Measurements from ENCODE around the gene BAD.
A peak's percentile ranks its signal among the peaks of the same experiment; 100 is the strongest.

BAD gene

DNA sequence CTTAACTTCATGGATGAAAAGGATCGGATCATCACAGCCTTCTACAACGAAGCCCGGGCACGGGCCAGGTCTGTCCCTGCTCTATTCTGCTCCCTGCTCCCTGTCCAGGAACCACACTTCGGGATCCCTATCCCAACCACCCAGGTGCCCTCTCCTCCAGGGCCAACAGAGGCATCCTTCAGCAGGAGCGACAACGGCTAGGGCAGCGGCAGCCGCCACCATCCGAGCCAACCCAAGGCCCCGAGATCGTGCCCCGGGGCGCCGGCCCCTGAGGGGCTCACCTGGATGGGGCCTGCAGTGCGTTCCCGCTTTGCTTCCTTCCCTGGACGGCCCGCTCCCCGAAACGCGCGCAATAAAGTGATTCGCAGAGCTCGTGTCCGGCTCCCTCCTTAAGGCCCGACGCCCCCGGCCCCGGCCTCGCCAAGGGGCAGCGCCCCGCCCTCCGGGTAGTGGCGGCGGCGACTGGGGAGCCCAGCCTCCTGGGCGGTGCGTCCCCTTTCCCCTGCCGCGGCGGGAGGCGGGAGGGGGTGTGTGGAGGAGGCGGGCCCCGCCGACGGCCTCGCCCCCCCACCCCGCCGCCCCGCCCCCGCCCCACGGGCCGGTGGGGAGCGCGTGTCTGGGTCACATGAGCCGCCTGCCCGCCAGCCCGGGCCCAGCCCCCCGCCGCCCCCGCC, 50.4 kb downstream of the BAD start, which contains the start of gene VEGFB:
VEGFB (plus strand) TSS at position 672 of the 674 bp plus-strand sequence. CDS start 250 bp downstream, outside the sequence.
- peaks cover 18% of the 10 kb centered on the region for H3K36me3 ChIP-seq (ENCODE audit: insufficient read depth, low read length)
- peak within 1 kb of the TSS; percentile 97 for H3K27ac ChIP-seq (ENCODE audit: low read depth, low read length)
- no peaks in the 10 kb centered on the region for H3K27me3 ChIP-seq (ENCODE audit: control insufficient read depth in 1 of 2, insufficient read depth in 2 of 2, low read length in 2 of 2)
- H3K4me3 ChIP-seq (ENCODE audit: low read depth in 1 of 2, low read length in 2 of 2) = peak within 1 kb of the TSS; percentile 71 to 73
- H3K9me3 ChIP-seq (ENCODE audit: low read length) = no peaks in the 10 kb centered on the region
- H3K9ac ChIP-seq (ENCODE audit: low read length) = peak within 1 kb of the TSS; percentile 76
- peaks cover 48% of the 10 kb centered on the region for H3K4me1 ChIP-seq (ENCODE audit: insufficient read depth, low read length)

DNA sequence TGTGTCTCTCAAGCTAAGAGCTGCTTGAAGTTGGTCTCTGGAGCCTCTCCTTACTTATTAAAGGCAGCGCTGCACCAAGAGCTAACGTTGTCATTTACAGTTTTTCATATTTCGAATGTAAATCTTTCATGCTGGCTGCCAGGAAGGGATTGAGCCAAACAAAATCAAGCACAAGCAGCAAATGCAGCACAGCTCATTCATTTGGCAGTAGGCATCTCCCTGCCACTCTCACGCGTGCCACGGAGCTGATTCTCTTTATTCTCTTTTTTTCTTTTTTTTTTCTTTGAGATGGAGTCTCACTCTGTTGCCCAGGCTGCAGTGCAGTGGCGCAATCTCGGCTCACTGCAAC, 51.5 kb downstream of the BAD start:
- no peak overlapping the region for H3K27ac ChIP-seq (ENCODE audit: low read depth, low read length)
- no peak overlapping the region for H3K9ac ChIP-seq (ENCODE audit: low read length)
- peaks cover 49% of the 10 kb centered on the region for H3K4me1 ChIP-seq (ENCODE audit: insufficient read depth, low read length)
- H3K4me3 ChIP-seq (ENCODE audit: low read depth in 1 of 2, low read length in 2 of 2) = no peak overlapping the region
- no peaks in the 10 kb centered on the region for H3K27me3 ChIP-seq (ENCODE audit: control insufficient read depth in 1 of 2, insufficient read depth in 2 of 2, low read length in 2 of 2)
- H3K36me3 ChIP-seq (ENCODE audit: insufficient read depth, low read length) = peaks cover 7% of the 10 kb centered on the region
- no peaks in the 10 kb centered on the region for H3K9me3 ChIP-seq (ENCODE audit: low read length)

DNA sequence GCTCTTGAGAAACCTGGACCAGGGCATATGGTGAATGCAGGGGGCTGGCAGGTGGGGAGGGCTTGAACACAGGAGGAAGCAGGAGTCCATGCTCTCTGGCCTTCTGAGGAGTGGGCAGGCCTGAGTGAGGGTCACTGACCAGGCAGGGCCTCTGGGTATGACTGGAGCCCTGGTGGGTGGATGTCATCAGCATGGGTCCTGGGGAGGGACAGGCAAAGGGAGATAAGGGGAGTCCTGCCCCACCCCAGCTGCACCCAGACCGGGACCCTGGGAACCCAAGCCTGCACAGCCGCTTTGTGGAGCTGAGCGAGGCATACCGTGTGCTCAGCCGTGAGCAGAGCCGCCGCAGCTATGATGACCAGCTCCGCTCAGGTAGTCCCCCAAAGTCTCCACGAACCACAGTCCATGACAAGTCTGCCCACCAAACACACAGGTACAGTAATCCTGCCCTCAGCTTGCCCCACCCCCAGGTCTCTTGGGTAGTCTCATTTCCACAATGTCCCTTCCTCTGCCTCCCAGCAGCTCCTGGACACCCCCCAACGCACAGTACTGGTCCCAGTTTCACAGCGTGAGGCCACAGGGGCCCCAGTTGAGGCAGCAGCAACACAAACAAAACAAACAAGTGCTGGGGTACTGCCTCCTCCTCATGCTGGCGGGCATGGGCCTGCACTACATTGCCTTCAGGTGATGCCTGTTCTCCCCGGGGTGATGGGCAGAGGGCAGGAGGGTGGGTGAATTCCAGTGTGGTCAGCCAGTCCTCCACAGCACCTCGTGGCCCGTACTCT, 52.1 kb downstream of the BAD start:
- Histone ChIP-seq H3K9me3 (ENCODE audit: low read length) (no peaks in the 10 kb centered on the region), H3K4me3 (ENCODE audit: low read depth in 1 of 2, low read length in 2 of 2) (no peak overlapping the region), H3K27me3 (ENCODE audit: control insufficient read depth in 1 of 2, insufficient read depth in 2 of 2, low read length in 2 of 2) (no peaks in the 10 kb centered on the region), H3K4me1 (ENCODE audit: insufficient read depth, low read length) (peaks cover 52% of the 10 kb centered on the region), H3K27ac (ENCODE audit: low read depth, low read length) (no peak overlapping the region), H3K36me3 (ENCODE audit: insufficient read depth, low read length) (peaks cover 3% of the 10 kb centered on the region), H3K9ac (ENCODE audit: low read length) (no peak overlapping the region)

DNA sequence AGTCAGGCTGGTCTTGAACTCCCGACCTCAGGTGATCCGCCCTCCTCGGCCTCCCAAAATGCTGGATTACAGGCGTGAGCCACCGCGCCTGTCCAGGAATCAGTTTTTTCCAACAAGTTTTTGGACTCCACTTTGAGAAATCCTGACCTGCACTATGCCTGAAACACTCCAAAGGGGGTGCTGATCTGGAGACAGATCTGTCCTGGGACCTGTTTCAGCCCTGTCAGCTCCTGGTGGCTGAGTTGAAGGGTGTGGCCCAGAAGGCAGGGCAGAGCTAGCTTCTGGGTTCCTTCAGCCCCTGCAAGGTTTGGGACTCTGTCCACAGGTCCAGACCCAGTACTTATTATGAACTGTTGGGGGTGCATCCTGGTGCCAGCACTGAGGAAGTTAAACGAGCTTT, 52.9 kb downstream of the BAD start:
- Histone ChIP-seq H3K9ac (ENCODE audit: low read length) (no peak overlapping the region), H3K36me3 (ENCODE audit: insufficient read depth, low read length) (no peaks in the 10 kb centered on the region), H3K27me3 (ENCODE audit: control insufficient read depth in 1 of 2, insufficient read depth in 2 of 2, low read length in 2 of 2) (no peaks in the 10 kb centered on the region), H3K4me1 (ENCODE audit: insufficient read depth, low read length) (peaks cover 60% of the 10 kb centered on the region), H3K9me3 (ENCODE audit: low read length) (no peaks in the 10 kb centered on the region), H3K4me3 (ENCODE audit: low read depth in 1 of 2, low read length in 2 of 2) (no peak overlapping the region), H3K27ac (ENCODE audit: low read depth, low read length) (no peak overlapping the region)

DNA sequence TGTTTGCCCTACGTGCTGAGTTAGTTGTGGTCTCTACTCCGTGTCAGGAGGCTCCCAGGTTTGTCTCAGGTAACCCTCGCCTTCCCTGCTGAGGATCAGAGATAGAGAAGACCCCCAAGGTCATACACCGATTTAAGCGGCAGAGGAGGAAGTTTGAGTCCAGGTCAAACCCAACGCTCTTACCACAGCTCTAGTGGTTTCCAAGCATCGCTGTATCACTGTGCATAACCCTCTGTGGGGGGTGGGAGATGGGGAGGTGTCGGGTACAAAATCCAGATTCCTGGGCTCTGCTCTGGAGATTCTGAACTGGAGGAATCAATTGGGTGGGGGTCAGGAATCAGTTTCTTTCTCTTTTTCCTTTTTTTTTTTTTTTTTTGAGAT, 53.5 kb downstream of the BAD start:
- Histone ChIP-seq H3K9ac (ENCODE audit: low read length) (peak overlapping the region; percentile 74), H3K27me3 (ENCODE audit: control insufficient read depth in 1 of 2, insufficient read depth in 2 of 2, low read length in 2 of 2) (no peaks in the 10 kb centered on the region), H3K27ac (ENCODE audit: low read depth, low read length) (peak overlapping the region; percentile 95), H3K36me3 (ENCODE audit: insufficient read depth, low read length) (no peaks in the 10 kb centered on the region), H3K4me3 (ENCODE audit: low read depth in 1 of 2, low read length in 2 of 2) (peak overlapping the region; percentile 71 to 80), H3K9me3 (ENCODE audit: low read length) (no peaks in the 10 kb centered on the region), H3K4me1 (ENCODE audit: insufficient read depth, low read length) (peaks cover 62% of the 10 kb centered on the region)

DNA sequence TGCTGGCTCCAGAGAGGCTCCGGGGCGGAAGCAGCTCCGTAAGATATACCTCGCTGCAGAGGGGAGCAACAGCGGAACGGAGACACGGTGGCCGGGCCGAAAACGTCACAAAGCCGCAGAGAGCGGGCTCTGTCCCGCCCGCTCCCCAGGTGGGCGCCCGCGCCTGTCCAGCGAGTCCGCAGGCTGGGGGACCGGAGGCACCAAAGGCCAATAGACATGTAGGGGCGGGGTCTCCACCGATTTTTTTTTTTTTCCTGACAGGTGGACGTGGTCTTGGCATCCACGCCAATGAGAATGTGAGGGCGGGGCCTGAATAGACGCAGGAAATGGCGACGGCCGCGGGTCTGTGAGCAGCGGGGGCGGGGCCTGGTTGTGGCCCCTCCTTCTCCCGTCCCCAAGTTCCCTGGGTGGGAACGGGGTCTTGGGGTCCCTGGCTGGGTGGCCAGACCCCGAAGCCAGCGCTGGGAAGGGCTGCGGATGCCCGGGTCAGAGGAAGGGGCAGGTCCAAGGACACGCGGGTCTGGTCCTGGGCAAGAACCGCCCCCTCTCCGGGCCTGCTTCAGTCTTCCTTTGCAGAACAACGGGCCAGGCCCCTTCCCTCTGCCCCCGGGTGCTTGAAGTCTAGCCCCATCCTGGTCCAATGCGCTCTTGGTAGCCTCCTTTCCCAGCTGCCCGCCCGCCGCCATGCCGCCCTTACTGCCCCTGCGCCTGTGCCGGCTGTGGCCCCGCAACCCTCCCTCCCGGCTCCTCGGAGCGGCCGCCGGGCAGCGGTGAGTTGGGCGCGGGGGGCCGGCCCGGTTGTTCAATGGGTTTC, 54.1 kb downstream of the BAD start, which contains the start of gene DNAJC4:
DNAJC4 (plus strand) TSS at position 378 of the 814 bp plus-strand sequence; CDS start at position 685, 307 bp downstream.
- Histone ChIP-seq H3K9ac (ENCODE audit: low read length) (peak within 1 kb of the TSS; percentile 74), H3K36me3 (ENCODE audit: insufficient read depth, low read length) (no peaks in the 10 kb centered on the region), H3K9me3 (ENCODE audit: low read length) (no peaks in the 10 kb centered on the region), H3K27ac (ENCODE audit: low read depth, low read length) (peak within 1 kb of the TSS; percentile 95), H3K4me1 (ENCODE audit: insufficient read depth, low read length) (peaks cover 59% of the 10 kb centered on the region), H3K27me3 (ENCODE audit: control insufficient read depth in 1 of 2, insufficient read depth in 2 of 2, low read length in 2 of 2) (no peaks in the 10 kb centered on the region), H3K4me3 (ENCODE audit: low read depth in 1 of 2, low read length in 2 of 2) (peak within 1 kb of the TSS; percentile 71 to 80)

DNA sequence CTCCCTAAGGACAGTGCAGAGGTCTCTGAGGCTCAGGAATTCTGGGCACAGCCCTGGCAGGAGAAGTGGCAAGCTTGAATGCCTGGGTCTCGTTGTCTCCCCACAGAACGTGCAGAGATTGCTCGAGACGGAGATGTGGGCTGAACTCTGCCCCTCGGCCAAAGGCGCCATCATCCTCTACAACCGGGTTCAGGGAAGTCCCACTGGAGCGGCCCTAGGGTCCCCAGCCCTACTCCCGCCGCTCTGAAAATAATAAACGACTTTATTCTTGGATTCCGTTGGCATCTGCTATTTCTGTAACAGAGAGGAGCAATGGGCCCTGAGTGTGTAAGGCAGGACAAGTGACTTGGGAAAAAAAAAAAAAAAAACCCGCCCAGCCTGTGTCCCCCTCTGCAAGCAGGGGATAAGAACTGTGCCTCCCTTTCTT, 54.7 kb downstream of the BAD start:
- Histone ChIP-seq H3K4me3 (ENCODE audit: low read depth in 1 of 2, low read length in 2 of 2) (peak overlapping the region; percentile 71 to 80), H3K4me1 (ENCODE audit: insufficient read depth, low read length) (peaks cover 60% of the 10 kb centered on the region), H3K9ac (ENCODE audit: low read length) (peak overlapping the region; percentile 74), H3K36me3 (ENCODE audit: insufficient read depth, low read length) (no peaks in the 10 kb centered on the region), H3K27me3 (ENCODE audit: control insufficient read depth in 1 of 2, insufficient read depth in 2 of 2, low read length in 2 of 2) (no peaks in the 10 kb centered on the region), H3K27ac (ENCODE audit: low read depth, low read length) (peak overlapping the region; percentile 95), H3K9me3 (ENCODE audit: low read length) (no peaks in the 10 kb centered on the region)

DNA sequence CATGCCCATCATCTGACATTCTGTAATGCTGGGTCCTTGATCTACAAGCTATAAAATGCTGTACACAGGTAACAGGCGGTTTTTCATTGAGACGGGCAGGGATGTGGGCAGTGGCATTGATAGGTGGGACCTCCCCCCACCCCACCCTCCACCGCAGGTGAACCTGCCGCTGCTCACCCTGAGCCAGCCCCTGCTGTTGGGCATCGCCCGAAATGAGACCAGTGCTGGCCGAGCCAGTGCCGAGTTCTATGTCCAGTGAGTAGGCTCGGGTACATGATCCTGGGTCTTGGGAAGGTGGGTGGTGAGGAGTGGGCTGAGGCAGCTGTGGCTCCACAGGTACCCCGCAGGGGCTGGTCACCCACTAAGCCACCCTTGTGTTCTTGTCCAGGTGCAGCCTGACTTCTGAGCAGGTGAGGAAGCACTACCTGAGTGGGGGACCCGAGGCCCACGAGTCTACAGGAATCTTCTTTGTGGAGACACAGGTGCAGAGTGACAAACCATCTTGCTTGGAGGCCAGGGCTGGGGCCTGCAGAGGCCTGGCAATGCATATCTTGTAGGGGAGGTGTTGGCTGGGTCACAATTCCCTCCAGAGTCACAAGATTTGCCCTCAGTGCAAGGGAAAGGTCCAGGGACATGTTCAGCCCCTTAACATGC, 55.2 kb downstream of the BAD start:
- no peaks in the 10 kb centered on the region for H3K27me3 ChIP-seq (ENCODE audit: control insufficient read depth in 1 of 2, insufficient read depth in 2 of 2, low read length in 2 of 2)
- peak overlapping the region; percentile 95 for H3K27ac ChIP-seq (ENCODE audit: low read depth, low read length)
- peaks cover 60% of the 10 kb centered on the region for H3K4me1 ChIP-seq (ENCODE audit: insufficient read depth, low read length)
- H3K36me3 ChIP-seq (ENCODE audit: insufficient read depth, low read length) = no peaks in the 10 kb centered on the region
- H3K9me3 ChIP-seq (ENCODE audit: low read length) = no peaks in the 10 kb centered on the region
- peak overlapping the region in 1 of 2 donors; percentile 80 for H3K4me3 ChIP-seq (ENCODE audit: low read depth in 1 of 2, low read length in 2 of 2)
- H3K9ac ChIP-seq (ENCODE audit: low read length) = peak overlapping the region; percentile 74

DNA sequence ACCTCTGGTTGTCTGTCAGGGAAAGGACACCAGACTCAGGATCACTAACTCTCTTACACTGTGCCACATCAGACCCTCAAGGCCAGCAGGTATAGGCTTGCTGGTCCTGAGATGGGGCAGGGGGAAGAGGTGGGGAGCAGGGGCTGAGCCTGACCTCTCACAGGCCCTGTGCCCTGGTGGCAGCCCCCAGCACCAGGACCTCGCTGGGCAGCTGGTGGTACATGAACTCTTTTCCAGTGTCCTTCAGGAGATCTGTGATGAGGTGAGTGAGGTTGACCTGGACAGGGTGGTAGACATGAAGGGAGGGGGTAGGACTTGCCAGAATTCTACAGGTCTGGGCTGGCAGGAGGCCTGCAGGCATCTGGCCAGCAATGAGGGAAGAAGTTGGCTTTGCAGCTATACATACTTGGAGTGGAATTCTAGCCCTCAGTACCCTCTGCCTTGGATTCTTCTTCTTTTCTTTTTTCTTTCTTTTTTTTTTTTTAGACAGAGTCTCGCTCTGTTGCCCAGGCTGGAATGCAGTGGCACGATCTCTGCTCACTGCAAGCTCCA, 57.0 kb downstream of the BAD start:
- Histone ChIP-seq H3K9ac (ENCODE audit: low read length) (peak overlapping the region; percentile 82), H3K9me3 (ENCODE audit: low read length) (no peaks in the 10 kb centered on the region), H3K27me3 (ENCODE audit: control insufficient read depth in 1 of 2, insufficient read depth in 2 of 2, low read length in 2 of 2) (no peaks in the 10 kb centered on the region), H3K4me1 (ENCODE audit: insufficient read depth, low read length) (peaks cover 46% of the 10 kb centered on the region), H3K4me3 (ENCODE audit: low read depth in 1 of 2, low read length in 2 of 2) (peak overlapping the region in 1 of 2 donors; percentile 89), H3K36me3 (ENCODE audit: insufficient read depth, low read length) (no peaks in the 10 kb centered on the region), H3K27ac (ENCODE audit: low read depth, low read length) (peak overlapping the region; percentile 86)

DNA sequence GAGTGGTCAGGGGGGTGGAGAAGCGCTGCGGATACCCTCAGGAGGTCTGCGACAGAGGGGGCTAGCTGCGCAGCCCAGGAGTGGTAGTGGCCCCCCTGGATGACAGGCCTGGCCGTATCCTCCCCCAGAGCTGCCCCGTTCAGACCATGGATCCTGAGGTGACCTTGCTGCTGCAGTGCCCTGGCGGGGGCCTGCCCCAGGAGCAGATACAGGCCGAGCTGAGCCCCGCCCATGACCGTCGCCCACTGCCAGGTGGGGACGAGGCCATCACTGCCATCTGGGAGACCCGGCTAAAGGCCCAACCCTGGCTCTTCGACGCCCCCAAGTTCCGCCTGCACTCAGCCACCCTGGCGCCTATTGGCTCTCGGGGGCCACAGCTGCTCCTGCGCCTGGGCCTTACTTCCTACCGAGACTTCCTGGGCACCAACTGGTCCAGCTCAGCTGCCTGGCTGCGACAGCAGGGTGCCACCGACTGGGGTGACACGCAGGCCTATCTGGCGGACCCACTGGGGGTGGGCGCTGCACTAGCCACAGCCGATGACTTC, 57.9 kb downstream of the BAD start:
- Histone ChIP-seq H3K9me3 (ENCODE audit: low read length) (no peaks in the 10 kb centered on the region), H3K27ac (ENCODE audit: low read depth, low read length) (peak overlapping the region; percentile 86), H3K4me1 (ENCODE audit: insufficient read depth, low read length) (peaks cover 37% of the 10 kb centered on the region), H3K9ac (ENCODE audit: low read length) (peak overlapping the region; percentile 82), H3K4me3 (ENCODE audit: low read depth in 1 of 2, low read length in 2 of 2) (peak overlapping the region; percentile 71 to 89), H3K27me3 (ENCODE audit: control insufficient read depth in 1 of 2, insufficient read depth in 2 of 2, low read length in 2 of 2) (no peaks in the 10 kb centered on the region), H3K36me3 (ENCODE audit: insufficient read depth, low read length) (no peaks in the 10 kb centered on the region)

All from muscle layer of colon (tissue), 2 donors.